A673 (cell line): ENCODE data around the gene ATP1B2.
A peak's percentile ranks its signal among the peaks of the same experiment; 100 is the strongest.

Source experiments
- CTCF ChIP-seq: fragments of 300-800, 200-600 bp; sonication (generic); conservative IDR thresholded peaks from 2 replicates; pipeline ENCODE4 v1.5.1; 2017; ENCODE audit warnings: low read depth, mild to moderate bottlenecking, antibody characterized with exemption, low read length, moderate library complexity, mixed read lengths
- EZH2 ChIP-seq: fragments of 200-600 bp; sonication (generic); IDR thresholded peaks from 2 replicates; pipeline ENCODE4 v1.6.1; 2017; ENCODE audit warnings: borderline replicate concordance, low read depth, mild to moderate bottlenecking, mixed read lengths, antibody characterized with exemption, low read length; ENCODE audit not compliant: poor library complexity, severe bottlenecking

- TF ChIP-seq CTCF (0 out of 2 replicates have a peak, but pooled peaks have one; percentile 12), EZH2 (no peak)
Observed at GRCh38 chr17:7633093-7633492, 17.6 kb upstream of the ATP1B2 start.
